Measurements from ENCODE around the gene ARGLU1. TPM values are rescaled to one million over a fixed set of nuclear protein-coding genes. Genes with fewer than 3 reads are reported as not detected.

ARGLU1 gene
- total RNA-seq, 1 donor from 2014 or later = 90.9 TPM

GRCh38 chr13:106499113-106499512, 68.8 kb downstream of the ARGLU1 start:
- no peak for DNase-seq

- DNase-seq = no peak
Measured at GRCh38 chr13:106498571-106498970, 69.4 kb downstream of the ARGLU1 start.

- no peak for DNase-seq
Measured at GRCh38 chr13:106498158-106498557, 69.8 kb downstream of the ARGLU1 start.

GRCh38 chr13:106497079-106497478, 70.9 kb downstream of the ARGLU1 start:
- no peak for DNase-seq

- DNase-seq = peak; percentile 12
Measured at GRCh38 chr13:106496072-106496997, 71.6 kb downstream of the ARGLU1 start.

- no peak for DNase-seq
Measured at GRCh38 chr13:106494936-106495335, 73.0 kb downstream of the ARGLU1 start.

- DNase-seq = no peak
Measured at GRCh38 chr13:106494506-106494905, 73.4 kb downstream of the ARGLU1 start.

GRCh38 chr13:106493533-106494220, 74.3 kb downstream of the ARGLU1 start:
- DNase-seq = no peak

- DNase-seq = no peak
Measured at GRCh38 chr13:106492588-106493475, 75.1 kb downstream of the ARGLU1 start.

GRCh38 chr13:106491928-106492587, 75.9 kb downstream of the ARGLU1 start:
- no peak for DNase-seq

Other genes starting within 250 kb of the ARGLU1 start
- 37.3 TPM for gene EFNB2, start 32.5 kb downstream of the ARGLU1 start, total RNA-seq

Measured in skin of body (tissue), 2 donors.